Stimulated activated CD8-positive, alpha-beta memory T cell treated with anti-CD3 and anti-CD28 coated beads, Interleukin-15, amount 100 ng/mL, for 24 hours (primary cell): Measurements from ENCODE around the gene SF3A2.

Experiments used
- DNase-seq: peaks from one replicate; pipeline ENCODE4 v3.0.0-alpha.2; 2020; ENCODE audit warnings: low read depth

The SF3A2 gene

GRCh38 chr19:2240881-2241760 lies 4.5 kb downstream of the SF3A2 start:
- DNase-seq, result no peak

GRCh38 chr19:2242092-2242537 lies 5.5 kb downstream of the SF3A2 start:
- no peak for DNase-seq

- no peak for DNase-seq
Observed at GRCh38 chr19:2242816-2243215, 6.2 kb downstream of the SF3A2 start.

- DNase-seq, result no peak
Observed at GRCh38 chr19:2243274-2244124, 6.9 kb downstream of the SF3A2 start.

- no peak for DNase-seq
Observed at GRCh38 chr19:2244125-2244411, 7.4 kb downstream of the SF3A2 start.

GRCh38 chr19:2244486-2244885 lies 7.9 kb downstream of the SF3A2 start:
- DNase-seq, result no peak

GRCh38 chr19:2245273-2245672 lies 8.6 kb downstream of the SF3A2 start:
- DNase-seq, result no peak

GRCh38 chr19:2246014-2246620 lies 9.5 kb downstream of the SF3A2 start:
- DNase-seq, result no peak

GRCh38 chr19:2246801-2247361 lies 10.3 kb downstream of the SF3A2 start:
- DNase-seq, result no peak

- DNase-seq, result no peak
Observed at GRCh38 chr19:2247433-2248101, 10.9 kb downstream of the SF3A2 start.

GRCh38 chr19:2248136-2249009 lies 11.7 kb downstream of the SF3A2 start:
- DNase-seq, result no peak

- no peak for DNase-seq
Observed at GRCh38 chr19:2249010-2249866, 12.6 kb downstream of the SF3A2 start, which contains the start of gene AMH. Gene AMH, plus strand, starts transcription at chr19:2249323. Its CDS starts 10 bp downstream, at chr19:2249333.

- DNase-seq, result no peak
Observed at GRCh38 chr19:2249880-2250765, 13.5 kb downstream of the SF3A2 start.

GRCh38 chr19:2250766-2251105 lies 14.1 kb downstream of the SF3A2 start:
- DNase-seq, result no peak

- no peak for DNase-seq
Observed at GRCh38 chr19:2251106-2252054, 14.8 kb downstream of the SF3A2 start.

- no peak for DNase-seq
Observed at GRCh38 chr19:2252055-2252796, 15.6 kb downstream of the SF3A2 start.

GRCh38 chr19:2252797-2253105 lies 16.1 kb downstream of the SF3A2 start:
- no peak for DNase-seq
